GM18517 (cell line): ENCODE results near the gene LOC128125822.
A peak's percentile ranks its signal among the peaks of the same experiment; 100 is the strongest.
"Not testable (repeated sequence)": the region's sequence is repeated elsewhere in the genome, so short reads cannot be mapped to it uniquely, and the experiment has no call there.

Experiments
- ATAC-seq: cut with Tn5 transposase; IDR thresholded peaks from one replicate; pipeline ENCODE4 v1.9.1; 2021; ENCODE audit warnings: mild to moderate bottlenecking, moderate library complexity; ENCODE audit not compliant: unreplicated experiment

Gene LOC128125822

DNA sequence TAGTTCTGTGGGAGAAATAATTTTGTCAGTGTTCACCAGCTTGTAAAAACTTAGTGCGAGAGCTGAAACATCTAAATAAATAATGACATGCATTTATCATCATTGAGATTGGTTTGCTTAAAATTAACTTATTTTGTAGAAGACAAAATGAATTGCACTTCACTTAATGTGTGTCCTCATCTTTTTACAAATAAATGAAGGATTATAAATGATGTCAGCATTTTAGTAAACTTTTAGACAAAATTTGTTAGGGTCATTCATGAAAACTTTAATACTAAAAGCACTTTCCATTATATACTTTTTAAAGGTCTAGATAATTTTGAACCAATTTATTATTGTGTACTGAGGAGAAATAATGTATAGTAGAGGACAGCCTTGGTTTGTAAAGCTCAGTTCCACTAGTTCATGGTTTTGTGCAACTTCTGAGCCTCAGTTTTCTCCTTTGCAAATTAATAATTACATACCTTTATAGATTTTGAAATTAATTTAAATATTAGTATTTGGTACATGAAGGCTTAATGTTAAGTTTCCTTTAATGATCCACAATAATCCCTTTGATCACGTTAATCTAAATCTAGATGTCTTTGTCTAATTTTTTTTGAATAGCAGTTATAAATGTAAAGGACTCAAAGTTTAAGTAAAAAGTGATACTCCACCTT is 9.2 kb downstream of the LOC128125822 start:
- no peak for ATAC-seq

DNA sequence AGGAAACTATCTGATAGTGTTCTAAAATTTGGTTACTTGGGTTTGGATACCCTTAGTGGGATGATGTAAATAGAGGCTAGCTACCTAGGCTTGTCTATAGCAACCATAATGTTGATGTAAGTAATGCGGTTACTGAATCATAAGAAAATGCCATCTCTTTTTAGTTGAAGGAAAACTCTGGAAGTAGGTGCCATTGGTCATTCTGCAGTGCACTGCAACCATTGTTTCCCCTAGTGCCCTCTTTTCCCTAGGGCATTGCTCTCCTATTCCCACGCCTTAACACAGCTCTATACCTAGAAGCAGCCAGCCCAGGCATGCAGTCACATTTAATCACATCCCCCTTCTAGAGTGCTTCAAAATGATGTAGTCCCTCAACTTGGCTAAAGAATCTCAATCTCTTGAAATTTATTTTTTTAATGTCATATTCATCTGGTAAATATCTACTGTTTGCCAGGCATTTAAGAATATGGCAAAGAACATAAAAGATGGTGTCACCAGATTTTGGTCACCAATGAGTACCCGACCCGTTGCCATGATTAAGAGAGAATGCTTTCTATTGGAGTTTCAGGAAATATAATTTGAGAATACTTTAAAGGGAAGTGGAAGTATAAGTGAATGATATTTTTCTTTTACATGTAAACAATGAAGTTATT is 10.4 kb downstream of the LOC128125822 start:
- ATAC-seq, result no peak

DNA sequence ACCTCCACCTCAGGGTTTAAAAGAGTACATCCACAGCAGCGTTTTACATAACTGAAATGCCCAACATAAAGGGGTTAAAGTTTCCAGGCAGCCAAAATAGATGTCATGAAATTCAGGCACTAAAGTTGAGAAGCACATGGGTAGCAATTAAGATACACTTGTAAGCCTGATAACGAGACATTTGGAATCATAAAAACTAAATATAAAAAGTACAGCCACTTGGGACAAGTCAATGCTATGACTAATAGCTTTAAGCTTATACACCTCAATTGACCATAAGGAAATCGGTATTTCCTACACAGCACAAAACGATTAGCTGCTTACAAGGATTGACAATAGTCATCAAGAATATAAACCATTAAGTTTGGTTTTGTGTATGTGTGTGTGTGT is 11.8 kb downstream of the LOC128125822 start:
- ATAC-seq, result no peak

DNA sequence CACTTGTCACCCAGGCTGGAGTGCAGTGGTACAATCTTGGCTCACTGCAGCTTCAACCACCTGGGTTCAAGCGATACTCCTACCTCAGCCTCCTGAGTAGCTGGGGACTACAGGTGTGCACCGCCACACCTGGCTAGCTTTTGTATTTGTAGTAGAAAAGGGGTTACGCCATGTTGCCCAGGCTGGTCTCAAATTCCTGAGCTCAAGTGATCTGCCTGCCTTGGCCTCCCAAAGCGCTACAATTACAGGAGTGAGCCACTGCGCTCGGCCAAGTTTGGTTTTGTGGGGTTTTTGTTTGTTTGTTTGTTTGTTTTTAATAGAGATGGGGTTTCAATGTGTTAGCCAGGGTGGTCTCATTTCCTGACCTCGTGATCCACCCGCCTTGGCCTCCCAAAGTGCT is 12.3 kb downstream of the LOC128125822 start:
- ATAC-seq, result no peak

DNA sequence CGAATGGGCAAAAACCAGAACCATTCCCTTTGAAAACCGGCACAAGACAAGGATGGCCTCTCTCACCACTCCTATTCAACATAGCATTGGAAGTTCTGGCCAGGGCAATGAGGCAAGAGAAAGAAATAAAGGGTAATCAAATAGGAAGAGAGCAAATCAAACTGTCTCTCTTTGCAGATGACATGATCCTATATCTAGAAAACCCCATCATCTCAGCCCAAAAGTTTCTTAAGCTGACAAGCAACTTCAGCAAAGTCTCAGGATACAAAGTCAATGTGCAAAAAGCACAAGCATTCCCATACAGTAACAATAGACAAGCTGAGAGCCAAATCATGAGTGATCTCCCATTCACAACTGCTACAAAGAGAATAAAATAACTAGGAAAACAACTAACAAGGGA is 13.4 kb downstream of the LOC128125822 start:
- not testable (repeated sequence) for ATAC-seq

DNA sequence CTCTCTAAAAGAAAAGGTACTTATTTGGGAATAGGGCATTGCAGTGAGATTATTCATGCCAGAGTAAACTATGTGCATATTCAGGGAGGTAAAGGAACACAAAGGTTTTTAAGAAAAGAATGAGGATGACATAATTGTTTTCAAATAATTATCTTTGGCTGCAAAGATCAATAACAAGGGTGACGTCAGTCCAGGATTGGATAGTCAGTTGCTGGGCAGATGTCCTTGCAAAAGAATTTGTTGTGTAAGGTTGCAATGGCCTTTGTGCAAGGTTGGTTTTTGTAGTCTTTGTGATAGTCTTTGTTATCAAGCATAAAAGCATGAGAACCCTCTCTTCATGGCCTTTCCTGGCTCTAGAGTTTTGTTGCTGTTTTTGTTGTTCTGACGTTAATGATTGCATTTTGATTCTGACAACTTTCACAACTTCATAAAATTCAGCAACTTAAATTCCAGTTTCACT is 17.7 kb downstream of the LOC128125822 start:
- no peak for ATAC-seq

DNA sequence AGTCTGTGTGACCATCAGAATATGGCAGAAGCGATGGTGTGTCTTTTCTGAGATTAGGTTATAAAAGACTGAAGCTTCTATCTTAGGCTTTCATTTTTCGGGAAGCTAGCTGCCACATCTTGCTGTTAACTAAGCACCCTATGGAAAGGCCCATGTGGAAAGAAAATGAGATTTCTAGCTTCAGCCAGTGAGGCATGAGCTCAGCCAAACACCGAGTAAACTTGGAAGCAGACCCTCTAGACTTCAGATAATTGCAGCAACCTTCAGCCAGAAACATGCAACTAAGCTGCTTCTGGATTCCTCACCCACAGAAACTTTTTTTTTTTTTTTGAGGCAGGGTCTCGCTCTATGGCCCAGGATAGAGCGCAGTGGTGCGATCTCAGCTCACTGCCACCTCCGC is 20.6 kb downstream of the LOC128125822 start:
- ATAC-seq, result no peak

DNA sequence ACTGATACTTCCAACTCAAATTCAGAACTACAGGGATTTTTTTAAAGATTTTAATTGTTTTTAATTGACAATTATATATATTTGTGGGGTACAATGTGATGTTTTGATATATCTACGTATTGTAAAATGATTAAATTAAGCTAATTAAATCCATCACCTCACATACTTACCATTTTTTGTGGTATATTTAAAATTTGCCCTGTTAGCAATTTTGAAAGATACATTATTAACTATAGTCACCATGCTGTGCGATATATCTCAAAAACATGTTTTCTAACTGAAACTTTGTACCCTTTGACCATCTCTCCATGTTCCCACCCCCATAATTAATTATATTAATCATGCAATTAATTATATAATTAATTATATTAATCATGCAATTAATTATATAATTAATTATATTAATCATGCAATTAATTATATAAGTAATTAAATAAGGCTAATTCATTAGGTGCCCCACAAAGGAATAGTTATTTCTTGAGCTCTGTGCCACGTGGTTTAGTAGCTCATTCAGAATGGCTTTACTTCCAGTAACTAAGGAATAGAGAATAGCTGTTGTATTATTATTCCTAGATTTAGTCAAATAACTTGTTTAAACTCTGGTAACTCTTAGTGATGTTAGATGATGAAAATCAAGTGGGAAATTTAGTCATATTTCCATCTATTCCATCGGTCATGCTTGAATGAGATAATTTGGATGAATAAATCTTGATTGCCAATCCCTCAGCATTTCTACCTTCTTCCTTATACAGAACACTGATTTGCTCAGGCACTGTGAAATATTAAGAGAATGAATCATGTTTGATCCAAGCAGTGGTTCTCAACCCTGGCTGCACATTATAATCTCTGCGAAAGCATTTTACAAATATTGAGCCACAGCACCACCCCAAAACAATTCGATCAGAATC is 25.1 kb downstream of the LOC128125822 start:
- no peak for ATAC-seq

DNA sequence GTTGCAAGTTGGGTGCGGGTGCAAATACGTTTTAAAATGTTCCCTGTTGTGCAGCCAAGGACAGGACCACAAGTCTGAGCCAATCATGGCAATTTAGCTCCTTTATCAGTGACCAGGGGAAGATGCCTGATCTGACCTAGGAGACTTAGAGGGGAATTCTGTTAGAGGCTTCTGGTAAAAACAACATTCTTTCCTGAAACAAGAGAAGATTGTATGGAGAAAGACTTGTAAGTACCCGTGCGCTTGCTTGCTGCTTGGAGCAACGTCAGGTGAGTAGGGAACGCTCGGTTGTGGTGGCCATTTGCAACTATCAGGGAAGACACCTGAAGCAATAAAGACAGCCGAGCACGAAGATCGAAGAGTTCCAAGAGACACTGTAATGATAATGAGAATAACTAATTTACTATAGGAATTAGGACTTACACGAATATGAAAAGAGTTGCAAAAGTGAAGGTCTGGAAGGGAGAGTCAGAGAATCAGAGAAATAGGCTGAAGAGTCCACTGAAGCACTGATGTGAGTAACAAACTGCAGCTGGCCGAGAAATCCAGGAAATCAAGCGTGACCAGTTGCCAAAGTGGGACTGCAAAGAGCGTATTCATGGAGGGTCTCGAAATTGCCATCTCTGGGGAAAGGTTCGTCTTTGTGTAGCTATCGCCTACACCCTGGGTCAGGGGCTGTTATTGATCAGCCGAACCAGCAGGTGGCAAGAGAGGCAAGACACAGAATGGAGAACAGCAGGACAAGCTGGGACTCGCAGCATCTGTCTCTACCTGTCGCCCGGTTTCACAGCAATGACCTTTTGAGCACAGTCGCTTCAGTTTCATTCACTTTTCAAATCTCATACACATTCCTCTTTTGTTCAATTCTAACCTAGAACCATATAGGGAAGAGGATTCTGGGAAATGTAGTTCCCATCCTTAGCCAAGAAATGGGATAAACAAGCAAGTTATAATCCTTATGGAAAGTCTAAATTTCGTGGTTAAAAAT is 26.1 kb downstream of the LOC128125822 start:
- peak; percentile 100 for ATAC-seq

DNA sequence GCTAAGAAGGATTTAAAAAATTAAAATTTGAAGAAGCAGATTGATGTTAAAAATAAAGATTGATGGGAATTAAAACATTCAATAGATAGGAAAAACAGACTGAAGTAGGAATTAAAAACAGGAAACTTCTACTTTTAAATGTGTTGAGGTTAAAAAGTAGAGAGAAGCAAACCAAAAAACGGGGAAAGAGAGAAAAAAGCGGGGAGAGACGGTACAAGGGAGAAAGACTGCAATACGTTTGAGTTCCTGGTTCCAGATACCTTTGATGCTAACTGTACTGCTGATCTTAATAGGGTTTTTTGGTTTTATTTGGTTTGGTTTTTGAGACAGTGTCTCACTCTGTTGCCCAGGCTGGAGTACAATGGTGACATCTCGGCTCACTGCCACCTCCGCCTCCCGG is 27.0 kb downstream of the LOC128125822 start:
- no peak for ATAC-seq

DNA sequence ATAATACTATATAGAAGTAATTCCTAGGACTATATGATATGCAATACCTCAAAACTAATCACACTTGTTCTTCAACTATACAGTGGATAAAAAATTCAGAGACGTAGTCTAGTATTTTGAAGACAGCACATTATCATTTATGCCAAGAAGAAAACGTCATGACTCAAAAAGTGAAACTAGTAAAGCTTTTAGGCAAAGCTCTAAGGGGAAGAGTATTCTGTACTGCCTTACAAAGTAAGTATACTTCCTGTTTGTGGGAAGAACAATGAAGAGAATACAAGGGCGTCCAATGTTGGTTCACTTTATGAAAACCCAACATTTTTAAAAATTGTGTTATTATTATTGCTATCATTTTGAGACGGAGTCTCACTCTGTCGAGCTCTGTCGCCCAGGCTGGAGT is 27.9 kb downstream of the LOC128125822 start:
- no peak for ATAC-seq

DNA sequence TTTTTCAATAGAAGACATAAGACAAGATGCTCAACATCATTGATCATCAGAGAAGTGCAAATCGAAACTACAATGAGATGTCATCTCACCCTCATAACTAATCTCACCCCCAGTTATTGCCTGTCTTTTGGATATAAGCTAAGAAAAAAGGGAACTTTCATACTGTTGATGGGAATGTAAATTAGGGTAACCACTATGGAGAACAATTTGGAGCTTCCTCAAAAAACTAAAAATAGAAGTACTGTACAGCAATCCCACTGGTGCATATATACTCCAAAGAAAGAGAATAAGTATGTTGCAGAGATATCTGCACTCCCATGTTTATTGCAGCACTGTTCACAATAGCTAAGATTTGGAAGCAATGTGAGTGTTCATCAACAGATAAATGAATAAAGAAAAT is 37.0 kb downstream of the LOC128125822 start:
- ATAC-seq, result no peak

DNA sequence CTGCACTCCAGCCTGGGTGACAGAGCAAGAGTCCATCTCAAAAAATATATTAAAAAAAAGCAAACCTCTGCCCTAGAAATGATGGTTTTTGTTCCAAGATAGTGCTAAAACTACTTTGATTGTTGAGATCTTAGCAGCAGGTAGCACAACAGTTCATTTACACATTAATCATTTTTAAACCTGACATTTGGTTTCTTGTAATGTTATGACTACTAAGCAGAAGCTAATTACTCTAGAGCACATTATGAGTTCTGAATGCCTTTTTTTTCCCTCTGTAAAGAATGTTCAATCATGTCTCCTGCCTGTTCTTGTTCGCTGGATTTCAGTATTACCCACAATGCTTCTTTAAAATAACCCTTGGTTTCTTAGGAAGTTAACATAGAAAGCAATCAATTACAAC is 38.7 kb downstream of the LOC128125822 start:
- ATAC-seq, result no peak

DNA sequence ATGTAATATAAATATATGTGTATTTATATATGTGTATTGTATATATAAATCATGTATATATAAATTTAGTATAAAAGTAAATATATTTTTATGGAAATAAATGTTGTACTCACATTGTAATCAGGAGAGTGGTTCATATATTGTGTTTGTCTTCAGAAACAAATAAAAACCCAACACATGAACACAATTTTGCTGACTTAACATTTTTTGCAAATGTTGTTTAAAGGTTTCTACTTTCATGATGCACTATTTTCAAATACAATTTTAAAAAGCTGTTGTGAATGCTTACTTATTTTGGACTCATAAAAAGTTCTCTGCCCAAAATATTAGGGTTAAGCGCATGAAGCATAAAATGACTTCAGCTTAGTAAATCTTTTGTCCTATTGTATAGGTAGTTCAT is 39.3 kb downstream of the LOC128125822 start:
- no peak for ATAC-seq

DNA sequence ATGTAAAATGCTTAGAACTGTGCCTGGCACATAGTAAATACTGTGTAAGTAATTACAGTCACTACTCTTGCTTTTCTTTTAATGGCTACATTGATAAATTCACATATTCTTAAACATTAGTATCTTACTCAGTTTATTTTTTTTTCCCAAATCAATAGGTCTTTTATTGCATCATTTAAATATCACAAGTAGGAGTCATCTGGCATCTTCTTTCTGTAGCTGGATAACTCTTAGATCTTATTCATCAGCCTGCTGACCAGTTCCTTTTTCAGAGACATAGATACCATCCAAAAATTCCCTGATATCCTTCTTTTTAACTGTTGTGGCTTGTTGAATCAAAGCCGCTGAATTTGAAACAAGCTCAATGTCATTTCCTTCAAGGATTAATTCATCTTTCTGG is 43.3 kb downstream of the LOC128125822 start:
- ATAC-seq, result no peak
